Liver (tissue), 9 donors: ENCODE results near the gene CCR9. TPM values are rescaled to one million over a fixed set of nuclear protein-coding genes. Genes with fewer than 3 reads are reported as not detected.

Experiments used
- DNase-seq: peaks from one replicate; pipeline ENCODE4 v3.0.0-alpha.2; 2017; ENCODE audit warnings: low spot score
- H3K27ac ChIP-seq, 2 donors: one replicate each; pipeline ENCODE4 v1.7.0; 2013; ENCODE audit warnings: inconsistent platforms in 2 of 2, low read length in 2 of 2, control low read depth in 1 of 2, low read depth in 1 of 2, mild to moderate bottlenecking in 1 of 2
- H3K27me3 ChIP-seq, 4 donors: one replicate each; pipeline versions ENCODE4 v1.6.1 to v1.7.0; 2013; ENCODE audit warnings: low read length in 3 of 4, inconsistent platforms in 1 of 4, mild to moderate bottlenecking in 1 of 4, moderate library complexity in 1 of 4; ENCODE audit not compliant: control insufficient read depth in 4 of 4, insufficient read depth in 4 of 4
- H3K36me3 ChIP-seq, 4 donors: one replicate each; pipeline versions ENCODE4 v1.6.1 to v1.7.0; 2013; ENCODE audit warnings: low read length in 3 of 4, mild to moderate bottlenecking in 3 of 4, low read depth in 1 of 4, moderate library complexity in 1 of 4; ENCODE audit not compliant: control insufficient read depth in 4 of 4, insufficient read depth in 3 of 4
- H3K4me1 ChIP-seq, 4 donors: one replicate each; pipeline versions ENCODE4 v1.6.1 to v1.7.0; 2013; ENCODE audit warnings: low read length in 3 of 4, mild to moderate bottlenecking in 3 of 4, moderate library complexity in 1 of 4; ENCODE audit not compliant: control insufficient read depth in 4 of 4, insufficient read depth in 4 of 4
- H3K4me3 ChIP-seq, 3 donors: one replicate each; pipeline versions ENCODE4 v1.6.1 to v1.7.0; 2013; ENCODE audit warnings: low read length in 3 of 3, control low read depth in 1 of 3, low read depth in 1 of 3, mild to moderate bottlenecking in 1 of 3
- H3K9ac ChIP-seq, 2 donors: one replicate each; pipeline ENCODE4 v1.7.0; 2013; ENCODE audit warnings: low read length in 2 of 2, mild to moderate bottlenecking in 2 of 2, moderate library complexity in 2 of 2, control low read depth in 1 of 2, low read depth in 1 of 2
- H3K9me3 ChIP-seq, 4 donors: one replicate each; pipeline versions ENCODE4 v1.6.1 to v1.7.0; 2013; ENCODE audit warnings: low read length in 3 of 4; ENCODE audit not compliant: control insufficient read depth in 4 of 4
- ATF3 ChIP-seq: IDR thresholded peaks from 2 replicates; pipeline ENCODE4 v1.6.1; 2016; ENCODE audit warnings: antibody characterized with exemption
- CTCF ChIP-seq: fragments of 150-350 bp; IDR thresholded peaks from 2 replicates; pipeline ENCODE4 v1.5.1; 2017; ENCODE audit warnings: improper control_type of control experiment, low read depth, low read length; ENCODE audit not compliant: missing input control
- EGR1 ChIP-seq, 2 donors: IDR thresholded peaks; 2 replicates each; pipeline ENCODE4 v1.6.1; 2016 to 2018; ENCODE audit warnings: antibody characterized with exemption in 2 of 2, low read depth in 2 of 2
- FOXA1 ChIP-seq: IDR thresholded peaks from 2 replicates; pipeline ENCODE4 v1.6.1; 2016; ENCODE audit warnings: antibody characterized with exemption
- FOXA2 ChIP-seq: IDR thresholded peaks from 2 replicates; pipeline ENCODE4 v1.6.1; 2016; ENCODE audit warnings: antibody characterized with exemption
- GABPA ChIP-seq, 2 donors: IDR thresholded peaks in 1 of 2; conservative IDR thresholded peaks in 1 of 2; 2 replicates each; pipeline ENCODE4 v1.6.1; 2016; ENCODE audit warnings: antibody characterized with exemption in 2 of 2, mild to moderate bottlenecking in 1 of 2, moderate library complexity in 1 of 2
- HNF4A ChIP-seq, 2 donors: conservative IDR thresholded peaks; 2 replicates each; pipeline ENCODE4 v1.6.1; 2016; ENCODE audit warnings: antibody characterized with exemption in 2 of 2, mild to moderate bottlenecking in 2 of 2
- HNF4G ChIP-seq: IDR thresholded peaks from 2 replicates; pipeline ENCODE4 v1.6.1; 2016; ENCODE audit warnings: antibody characterized with exemption
- JUND ChIP-seq, 2 donors: IDR thresholded peaks; 2 replicates each; pipeline ENCODE4 v1.6.1; 2016; ENCODE audit warnings: antibody characterized with exemption in 2 of 2
- MAX ChIP-seq: IDR thresholded peaks from 2 replicates; pipeline ENCODE4 v1.6.1; 2016; ENCODE audit warnings: antibody characterized with exemption
- NR2F2 ChIP-seq: IDR thresholded peaks from 2 replicates; pipeline ENCODE4 v1.6.1; 2016; ENCODE audit warnings: antibody characterized with exemption
- RAD21 ChIP-seq, 2 donors: IDR thresholded peaks; 2 replicates each; pipeline ENCODE4 v1.6.1; 2016; ENCODE audit warnings: antibody characterized with exemption in 2 of 2, mild to moderate bottlenecking in 2 of 2
- REST ChIP-seq: IDR thresholded peaks from 2 replicates; pipeline ENCODE4 v1.6.1; 2016; ENCODE audit warnings: antibody characterized with exemption, mild to moderate bottlenecking
- RXRA ChIP-seq, 2 donors: IDR thresholded peaks; 2 replicates each; pipeline ENCODE4 v1.6.1; 2017 to 2018; ENCODE audit warnings: antibody characterized with exemption in 2 of 2, mild to moderate bottlenecking in 1 of 2
- SP1 ChIP-seq: IDR thresholded peaks from 2 replicates; pipeline ENCODE4 v1.6.1; 2018; ENCODE audit warnings: antibody characterized with exemption, mild to moderate bottlenecking
- TAF1 ChIP-seq: conservative IDR thresholded peaks from 2 replicates; pipeline ENCODE4 v1.6.1; 2016; ENCODE audit warnings: antibody characterized with exemption, mild to moderate bottlenecking
- YY1 ChIP-seq: IDR thresholded peaks from 2 replicates; pipeline ENCODE4 v1.6.1; 2016; ENCODE audit warnings: antibody characterized with exemption, mild to moderate bottlenecking
- ZBTB33 ChIP-seq: IDR thresholded peaks from 2 replicates; pipeline ENCODE4 v1.6.1; 2016; ENCODE audit warnings: antibody characterized with exemption
- WGBS: extraction: QIAGEN DNeasy Blood & Tissue Kit; methylation state at CpG from one replicate; pipeline ENCODE4 v1.1.7; 2013; 5-methylcytosine and 5-hydroxymethylcytosine counted together
- polyA plus RNA-seq, 2 donors: library from polyadenylated mRNA; stranded (reverse) in 1 of 2; unstranded in 1 of 2; fragments of 200-250 nt in 1 of 2; fragments of >200 nt in 1 of 2; fragmentation: Nextera tagmentation in 1 of 2; extraction: Ambion mirVana in 1 of 2; gene quantifications; one replicate each; pipeline versions ENCODE4 v1.2.1 to v1.2.3, GENCODE V29; 2013 to 2015
- total RNA-seq, 2 donors: library from RNA; depleted of rRNA; stranded (reverse); fragments of >200 nt; gene quantifications; one replicate each; pipeline ENCODE4 v1.2.3, GENCODE V29; 2014
- donor health status: healthy.
- donor health status: healthy.
- donor health status: healthy.
- donor health status: healthy.
- donor health status: healthy.

CCR9 gene
- total and polyA plus RNA-seq, 4 donors, result 0.28 TPM; not detected in 3

GRCh38 chr3:45869638-45870037 lies 16.7 kb upstream of the CCR9 start:
- WGBS, result 65% methylated on average over 3 of the region's 3 CpGs
- Histone ChIP-seq H3K27me3 (no peaks in the 10 kb centered on the region), H3K4me3 (no peak overlapping the region), H3K27ac (no peak overlapping the region), H3K36me3 (no peaks in the 10 kb centered on the region), H3K9me3 (no peaks in the 10 kb centered on the region), H3K9ac (no peak overlapping the region), H3K4me1 (no peaks in the 10 kb centered on the region)
- TF ChIP-seq GABPA (IDR thresholded peaks at IDR 0.05 in 1 of 2, conservative IDR thresholded peaks at IDR 0.05 in 1 of 2) (no peak), JUND (IDR thresholded peaks at IDR 0.05) (no peak), NR2F2 (no peak), FOXA1 (no peak), FOXA2 (no peak), MAX (no peak), RAD21 (IDR thresholded peaks at IDR 0.05) (no peak), HNF4A (conservative IDR thresholded peaks at IDR 0.05) (no peak), TAF1 (no peak), HNF4G (no peak), SP1 (no peak), CTCF (no peak), ATF3 (no peak), REST (no peak), YY1 (no peak), RXRA (IDR thresholded peaks at IDR 0.05) (no peak), EGR1 (IDR thresholded peaks at IDR 0.05; ENCODE audit: low read depth in 2 of 2) (no peak), ZBTB33 (no peak)
- no peak for DNase-seq
